GM12875 (cell line): Measurements from ENCODE around the gene IER5.

Source experiments
- H3K4me3 ChIP-seq: one replicate; pipeline ENCODE4 v1.5.1; 2011; ENCODE audit warnings: low read depth, low read length, control low read depth
- CTCF ChIP-seq: IDR thresholded peaks from 2 replicates; pipeline ENCODE4 v1.5.1; 2011; ENCODE audit warnings: low read depth, mild to moderate bottlenecking, control low read depth, inconsistent platforms, low read length, moderate library complexity, borderline replicate concordance; ENCODE audit not compliant: insufficient read depth

IER5 gene

GRCh38 chr1:181062836-181063428 lies 25.6 kb upstream of the IER5 start:
- TF ChIP-seq CTCF = no peak

GRCh38 chr1:181064011-181064623 lies 24.4 kb upstream of the IER5 start:
- no peak overlapping the region for H3K4me3 ChIP-seq
- no peak for TF ChIP-seq CTCF

More at GRCh38 chr1:181062836-181063428, 25.6 kb upstream of the IER5 start:
- H3K4me3 ChIP-seq = peak overlapping the region; percentile 34

- no peak overlapping the region for H3K4me3 ChIP-seq
These were observed 23.8 kb upstream of the IER5 start for GRCh38 chr1:181064702-181065101.

GRCh38 chr1:181073638-181074037 lies 14.9 kb upstream of the IER5 start:
- no peak for TF ChIP-seq CTCF
- H3K4me3 ChIP-seq = no peak overlapping the region

More at GRCh38 chr1:181064702-181065101, 23.8 kb upstream of the IER5 start:
- no peak for TF ChIP-seq CTCF

- TF ChIP-seq CTCF = no peak
- H3K4me3 ChIP-seq = no peak overlapping the region
These were observed 12.6 kb upstream of the IER5 start for GRCh38 chr1:181075766-181076350.

- H3K4me3 ChIP-seq = no peak overlapping the region
- TF ChIP-seq CTCF = no peak
These were observed 11.6 kb upstream of the IER5 start for GRCh38 chr1:181076852-181077251.
